Ishikawa (cell line): Measurements from ENCODE around the gene PIM2.

Experiments used
- CEBPB ChIP-seq: IDR thresholded peaks from 2 replicates; pipeline ENCODE4 v1.6.1; 2012
- EGR1 ChIP-seq: IDR thresholded peaks from 2 replicates; pipeline ENCODE4 v1.6.1; 2012
- EP300 ChIP-seq: IDR thresholded peaks from 2 replicates; pipeline ENCODE4 v1.6.1; 2012; ENCODE audit warnings: borderline replicate concordance
- NFIC ChIP-seq: IDR thresholded peaks from 2 replicates; pipeline ENCODE4 v1.6.1; 2012
- REST ChIP-seq: IDR thresholded peaks from 2 replicates; pipeline ENCODE4 v1.6.1; 2012; ENCODE audit warnings: low read depth, mild to moderate bottlenecking
- TAF1 ChIP-seq: IDR thresholded peaks from 2 replicates; pipeline ENCODE4 v1.6.1; 2012; ENCODE audit warnings: low read depth, mild to moderate bottlenecking
- USF1 ChIP-seq: IDR thresholded peaks from 2 replicates; pipeline ENCODE4 v1.6.1; 2012
- YY1 ChIP-seq: IDR thresholded peaks from 2 replicates; pipeline ENCODE4 v1.6.1; 2012; ENCODE audit warnings: low read depth
- TF ChIP-seq, protein P1 (sequence below): IDR thresholded peaks from 2 replicates; pipeline ENCODE4 v1.6.1; 2012

DNA sequence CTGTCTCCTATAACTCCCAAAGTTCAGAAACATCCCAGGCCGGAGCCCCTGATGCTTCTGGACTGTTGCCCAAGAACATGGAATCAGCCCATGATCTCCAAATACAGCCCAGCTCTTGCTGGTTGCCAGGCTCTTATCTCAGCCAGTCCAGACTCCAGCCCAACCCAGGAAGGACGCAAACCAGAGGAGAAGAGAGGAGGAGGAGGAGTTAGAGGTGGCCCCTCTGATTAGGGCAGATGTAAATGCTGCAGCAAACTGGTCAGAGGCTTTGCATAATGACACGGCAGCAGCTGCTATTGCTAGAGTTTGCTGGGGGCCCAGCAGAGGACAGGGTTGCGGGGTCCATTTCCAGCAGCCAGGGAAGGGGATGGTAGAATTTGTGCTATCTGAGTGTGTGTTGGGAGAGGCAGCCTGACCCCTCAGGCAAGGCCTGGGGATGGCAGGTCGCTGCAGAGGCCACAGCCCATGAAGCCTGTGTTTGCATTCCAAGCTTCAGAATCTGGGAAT lies 42.8 kb upstream of the PIM2 start:
- TF ChIP-seq NFIC (no peak), EP300 (no peak), REST (no peak), USF1 (no peak), TAF1 (no peak), YY1 (no peak), CEBPB (no peak), EGR1 (no peak)
- TF ChIP-seq, protein P1, sequence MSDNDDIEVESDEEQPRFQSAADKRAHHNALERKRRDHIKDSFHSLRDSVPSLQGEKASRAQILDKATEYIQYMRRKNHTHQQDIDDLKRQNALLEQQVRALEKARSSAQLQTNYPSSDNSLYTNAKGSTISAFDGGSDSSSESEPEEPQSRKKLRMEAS: no peak
